Measurements from ENCODE around the gene SCN10A. TPM values are rescaled to one million over a fixed set of nuclear protein-coding genes. Genes with fewer than 3 reads are reported as not detected.

The SCN10A gene
- total and polyA plus RNA-seq, 9 of the 15 experiments (the other 6 are each of a cell fraction or from before 2014, with no cell fraction given): not detected

DNA sequence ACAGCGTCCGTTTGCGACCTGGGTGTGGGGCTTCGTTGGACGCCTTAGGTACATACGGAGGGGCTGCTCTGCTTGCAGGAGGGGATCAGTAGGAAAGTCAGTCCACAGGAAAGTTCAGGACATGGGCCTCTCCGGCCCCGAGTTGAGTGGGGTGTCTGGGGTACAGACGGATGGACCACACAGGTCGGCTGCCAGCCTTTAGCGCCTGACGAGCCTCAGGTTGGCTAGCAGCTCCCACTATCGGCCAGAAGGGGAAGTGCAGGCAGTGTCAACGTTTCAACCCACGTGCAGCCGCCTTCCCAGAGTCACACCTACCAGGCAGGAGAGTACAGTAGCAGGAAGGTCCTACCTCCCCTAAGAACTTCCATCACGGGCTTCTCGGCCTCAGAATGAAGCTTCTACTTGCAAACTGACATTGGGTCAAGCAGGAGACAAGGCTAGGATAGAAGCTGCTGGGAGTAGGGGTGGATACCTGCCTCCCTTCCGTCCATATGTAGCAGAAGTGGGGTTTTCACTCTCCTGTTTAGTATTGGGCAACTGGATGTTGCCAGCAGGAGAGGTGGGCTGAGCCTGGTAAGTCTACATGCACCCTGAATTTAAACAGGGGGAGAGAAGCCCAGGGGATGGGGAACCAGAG lies 164.7 kb downstream of the SCN10A start (continued):
- TF ChIP-seq PBX2 (CRISPR knock-in tag; IDR thresholded peaks at IDR 0.05; ENCODE audit: low read depth) (no peak), PBX2 (tag; conservative IDR thresholded peaks at IDR 0.05; ENCODE audit: low read depth) (no peak), CTCF (IDR thresholded peaks at IDR 0.05 in 2 of 3, conservative IDR thresholded peaks at IDR 0.05 in 1 of 3; ENCODE audit: insufficient read depth in 2 of 3, low read depth in 1 of 3, low read length in 3 of 3) (peak; percentile 95 to 99 (median 97)), MTA3 (IDR thresholded peaks at IDR 0.05; ENCODE audit: borderline replicate concordance) (0 out of 2 replicates have a peak, but pooled peaks have one; percentile 25), BRCA1 (IDR thresholded peaks at IDR 0.05) (no peak), BRCA1 (CRISPR knock-in tag; IDR thresholded peaks at IDR 0.05) (0 out of 2 replicates have a peak, but pooled peaks have one; percentile 23), CXXC5 (CRISPR knock-in tag; IDR thresholded peaks at IDR 0.05) (0 out of 2 replicates have a peak, but pooled peaks have one; percentile 10), KLF13 (tag; IDR thresholded peaks at IDR 0.05; ENCODE audit: borderline replicate concordance, low read depth) (0 out of 2 replicates have a peak, but pooled peaks have one; percentile 31), SREBF2 (CRISPR knock-in tag; IDR thresholded peaks at IDR 0.05) (no peak)
- TF ChIP-seq, protein P1, sequence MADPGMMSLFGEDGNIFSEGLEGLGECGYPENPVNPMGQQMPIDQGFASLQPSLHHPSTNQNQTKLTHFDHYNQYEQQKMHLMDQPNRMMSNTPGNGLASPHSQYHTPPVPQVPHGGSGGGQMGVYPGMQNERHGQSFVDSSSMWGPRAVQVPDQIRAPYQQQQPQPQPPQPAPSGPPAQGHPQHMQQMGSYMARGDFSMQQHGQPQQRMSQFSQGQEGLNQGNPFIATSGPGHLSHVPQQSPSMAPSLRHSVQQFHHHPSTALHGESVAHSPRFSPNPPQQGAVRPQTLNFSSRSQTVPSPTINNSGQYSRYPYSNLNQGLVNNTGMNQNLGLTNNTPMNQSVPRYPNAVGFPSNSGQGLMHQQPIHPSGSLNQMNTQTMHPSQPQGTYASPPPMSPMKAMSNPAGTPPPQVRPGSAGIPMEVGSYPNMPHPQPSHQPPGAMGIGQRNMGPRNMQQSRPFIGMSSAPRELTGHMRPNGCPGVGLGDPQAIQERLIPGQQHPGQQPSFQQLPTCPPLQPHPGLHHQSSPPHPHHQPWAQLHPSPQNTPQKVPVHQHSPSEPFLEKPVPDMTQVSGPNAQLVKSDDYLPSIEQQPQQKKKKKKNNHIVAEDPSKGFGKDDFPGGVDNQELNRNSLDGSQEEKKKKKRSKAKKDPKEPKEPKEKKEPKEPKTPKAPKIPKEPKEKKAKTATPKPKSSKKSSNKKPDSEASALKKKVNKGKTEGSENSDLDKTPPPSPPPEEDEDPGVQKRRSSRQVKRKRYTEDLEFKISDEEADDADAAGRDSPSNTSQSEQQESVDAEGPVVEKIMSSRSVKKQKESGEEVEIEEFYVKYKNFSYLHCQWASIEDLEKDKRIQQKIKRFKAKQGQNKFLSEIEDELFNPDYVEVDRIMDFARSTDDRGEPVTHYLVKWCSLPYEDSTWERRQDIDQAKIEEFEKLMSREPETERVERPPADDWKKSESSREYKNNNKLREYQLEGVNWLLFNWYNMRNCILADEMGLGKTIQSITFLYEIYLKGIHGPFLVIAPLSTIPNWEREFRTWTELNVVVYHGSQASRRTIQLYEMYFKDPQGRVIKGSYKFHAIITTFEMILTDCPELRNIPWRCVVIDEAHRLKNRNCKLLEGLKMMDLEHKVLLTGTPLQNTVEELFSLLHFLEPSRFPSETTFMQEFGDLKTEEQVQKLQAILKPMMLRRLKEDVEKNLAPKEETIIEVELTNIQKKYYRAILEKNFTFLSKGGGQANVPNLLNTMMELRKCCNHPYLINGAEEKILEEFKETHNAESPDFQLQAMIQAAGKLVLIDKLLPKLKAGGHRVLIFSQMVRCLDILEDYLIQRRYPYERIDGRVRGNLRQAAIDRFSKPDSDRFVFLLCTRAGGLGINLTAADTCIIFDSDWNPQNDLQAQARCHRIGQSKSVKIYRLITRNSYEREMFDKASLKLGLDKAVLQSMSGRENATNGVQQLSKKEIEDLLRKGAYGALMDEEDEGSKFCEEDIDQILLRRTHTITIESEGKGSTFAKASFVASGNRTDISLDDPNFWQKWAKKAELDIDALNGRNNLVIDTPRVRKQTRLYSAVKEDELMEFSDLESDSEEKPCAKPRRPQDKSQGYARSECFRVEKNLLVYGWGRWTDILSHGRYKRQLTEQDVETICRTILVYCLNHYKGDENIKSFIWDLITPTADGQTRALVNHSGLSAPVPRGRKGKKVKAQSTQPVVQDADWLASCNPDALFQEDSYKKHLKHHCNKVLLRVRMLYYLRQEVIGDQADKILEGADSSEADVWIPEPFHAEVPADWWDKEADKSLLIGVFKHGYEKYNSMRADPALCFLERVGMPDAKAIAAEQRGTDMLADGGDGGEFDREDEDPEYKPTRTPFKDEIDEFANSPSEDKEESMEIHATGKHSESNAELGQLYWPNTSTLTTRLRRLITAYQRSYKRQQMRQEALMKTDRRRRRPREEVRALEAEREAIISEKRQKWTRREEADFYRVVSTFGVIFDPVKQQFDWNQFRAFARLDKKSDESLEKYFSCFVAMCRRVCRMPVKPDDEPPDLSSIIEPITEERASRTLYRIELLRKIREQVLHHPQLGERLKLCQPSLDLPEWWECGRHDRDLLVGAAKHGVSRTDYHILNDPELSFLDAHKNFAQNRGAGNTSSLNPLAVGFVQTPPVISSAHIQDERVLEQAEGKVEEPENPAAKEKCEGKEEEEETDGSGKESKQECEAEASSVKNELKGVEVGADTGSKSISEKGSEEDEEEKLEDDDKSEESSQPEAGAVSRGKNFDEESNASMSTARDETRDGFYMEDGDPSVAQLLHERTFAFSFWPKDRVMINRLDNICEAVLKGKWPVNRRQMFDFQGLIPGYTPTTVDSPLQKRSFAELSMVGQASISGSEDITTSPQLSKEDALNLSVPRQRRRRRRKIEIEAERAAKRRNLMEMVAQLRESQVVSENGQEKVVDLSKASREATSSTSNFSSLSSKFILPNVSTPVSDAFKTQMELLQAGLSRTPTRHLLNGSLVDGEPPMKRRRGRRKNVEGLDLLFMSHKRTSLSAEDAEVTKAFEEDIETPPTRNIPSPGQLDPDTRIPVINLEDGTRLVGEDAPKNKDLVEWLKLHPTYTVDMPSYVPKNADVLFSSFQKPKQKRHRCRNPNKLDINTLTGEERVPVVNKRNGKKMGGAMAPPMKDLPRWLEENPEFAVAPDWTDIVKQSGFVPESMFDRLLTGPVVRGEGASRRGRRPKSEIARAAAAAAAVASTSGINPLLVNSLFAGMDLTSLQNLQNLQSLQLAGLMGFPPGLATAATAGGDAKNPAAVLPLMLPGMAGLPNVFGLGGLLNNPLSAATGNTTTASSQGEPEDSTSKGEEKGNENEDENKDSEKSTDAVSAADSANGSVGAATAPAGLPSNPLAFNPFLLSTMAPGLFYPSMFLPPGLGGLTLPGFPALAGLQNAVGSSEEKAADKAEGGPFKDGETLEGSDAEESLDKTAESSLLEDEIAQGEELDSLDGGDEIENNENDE (IDR thresholded peaks at IDR 0.05; ENCODE audit: low read depth, low read length): no peak
